Hepatocyte (in vitro differentiated cells): ENCODE data around the gene PMM1. TPM values are rescaled to one million over a fixed set of nuclear protein-coding genes. Genes with fewer than 3 reads are reported as not detected.

Experiments used
- DNase-seq: peaks from one replicate; pipeline ENCODE4 v3.0.0-alpha.2; 2016; ENCODE audit warnings: low spot score
- H2AFZ ChIP-seq: fragments of 200-600 bp; sonication (generic); 2 replicates; pipeline ENCODE4 v1.6.0; 2016; ENCODE audit warnings: antibody characterized with exemption, mild to moderate bottlenecking
- H3K27ac ChIP-seq: fragments of 200-600 bp; sonication (generic); 2 replicates; pipeline ENCODE4 v1.5.1; 2016; ENCODE audit warnings: mild to moderate bottlenecking
- H3K27me3 ChIP-seq: fragments of 200-600 bp; sonication (generic); 2 replicates; pipeline ENCODE4 v1.6.1; 2016
- H3K36me3 ChIP-seq: fragments of 200-600 bp; sonication (generic); replicated peaks from 2 replicates; pipeline ENCODE4 v1.5.1; 2016; ENCODE audit warnings: low read depth; ENCODE audit not compliant: insufficient read depth
- H3K4me1 ChIP-seq: fragments of 200-600 bp; sonication (generic); 2 replicates; pipeline ENCODE4 v1.5.1; 2016; ENCODE audit warnings: mild to moderate bottlenecking, moderate library complexity; ENCODE audit not compliant: insufficient read depth
- H3K4me2 ChIP-seq: fragments of 200-600 bp; sonication (generic); 2 replicates; pipeline ENCODE4 v1.6.0; 2016
- H3K4me3 ChIP-seq: fragments of 200-600 bp; sonication (generic); 2 replicates; pipeline ENCODE4 v1.5.1; 2016; ENCODE audit warnings: mild to moderate bottlenecking
- H3K79me2 ChIP-seq: fragments of 200-600 bp; sonication (generic); 2 replicates; pipeline ENCODE4 v1.6.0; 2017; ENCODE audit warnings: mild to moderate bottlenecking
- H3K9me2 ChIP-seq: fragments of 200-600 bp; sonication (generic); replicated peaks from 2 replicates; pipeline ENCODE4 v1.6.0; 2017; ENCODE audit warnings: mild to moderate bottlenecking; ENCODE audit not compliant: insufficient read depth
- H3K9me3 ChIP-seq: fragments of 200-600 bp; sonication (generic); 2 replicates; pipeline ENCODE4 v1.5.1; 2016; ENCODE audit warnings: low read depth, mild to moderate bottlenecking
- H4K20me1 ChIP-seq: fragments of 200-600 bp; sonication (generic); 2 replicates; pipeline ENCODE4 v1.6.0; 2016; ENCODE audit warnings: mild to moderate bottlenecking; ENCODE audit not compliant: insufficient read depth, poor library complexity, severe bottlenecking
- CTCF ChIP-seq: fragments of 200-600 bp; sonication (generic); IDR thresholded peaks from 2 replicates; pipeline ENCODE4 v1.5.1; 2016; ENCODE audit warnings: antibody characterized with exemption, mild to moderate bottlenecking; ENCODE audit not compliant: poor library complexity
- EZH2 ChIP-seq: fragments of 200-600 bp; sonication (generic); IDR thresholded peaks from 2 replicates; pipeline ENCODE4 v1.6.1; 2016; ENCODE audit warnings: antibody characterized with exemption, mild to moderate bottlenecking, borderline replicate concordance
- EZH2phosphoT487 ChIP-seq: fragments of 200-600 bp; sonication (generic); IDR thresholded peaks from one replicate; pipeline ENCODE4 v1.6.1; 2018; ENCODE audit warnings: antibody characterized with exemption, mild to moderate bottlenecking, low read depth, moderate library complexity; ENCODE audit not compliant: unreplicated experiment, severe bottlenecking
- WGBS: methylation state at CpG from one replicate; pipeline ENCODE4 v1.1.6; 2016; ENCODE audit warnings: low lambda C conversion rate; ENCODE audit errors: missing lambda C conversion rate; 5-methylcytosine and 5-hydroxymethylcytosine counted together
- polyA plus RNA-seq: library from polyadenylated mRNA; unstranded; fragments of >200 nt; fragmentation: Nextera tagmentation; extraction: Ambion mirVana; gene quantifications from 2 replicates; pipeline ENCODE4 v1.2.1, GENCODE V29; 2016
- total RNA-seq: library from RNA; depleted of rRNA; stranded (reverse); fragments of >200 nt; gene quantifications from 2 replicates; pipeline ENCODE4 v1.2.3, GENCODE V29; 2014

Gene PMM1
- total and polyA plus RNA-seq, 2 experiments from 2014 or later: 36.5 to 68.7 TPM

GRCh38 chr22:41543854-41544670, 45.6 kb downstream of the PMM1 start, which contains the start of gene POLR3H:
Gene POLR3H, minus strand, starts transcription at chr22:41544470. Its CDS starts 369 bp downstream, at chr22:41544101.
- H3K4me2 ChIP-seq: peak within 1 kb of the TSS; percentile 87
- H3K79me2 ChIP-seq: peaks cover 46% of the 10 kb centered on the region
- H3K9me2 ChIP-seq: no peaks in the 10 kb centered on the region
- H3K4me1 ChIP-seq: peaks cover 22% of the 10 kb centered on the region
- H3K9me3 ChIP-seq: no peaks in the 10 kb centered on the region
- peaks cover 20% of the 10 kb centered on the region for H4K20me1 ChIP-seq
- 2% methylated on average over 67 of the region's 80 CpGs for WGBS
- no peaks in the 10 kb centered on the region for H3K36me3 ChIP-seq
- H3K4me3 ChIP-seq: peak within 1 kb of the TSS; percentile 84
- TF ChIP-seq CTCF: peak; percentile 77
- no peak for TF ChIP-seq EZH2phosphoT487
- peak within 1 kb of the TSS; percentile 81 for H3K27ac ChIP-seq
- no peaks in the 10 kb centered on the region for H3K27me3 ChIP-seq
- H2AFZ ChIP-seq: peak within 1 kb of the TSS; percentile 73
- peak; percentile 100 for DNase-seq

GRCh38 chr22:41542224-41542623, 47.4 kb downstream of the PMM1 start:
- TF ChIP-seq EZH2phosphoT487 (no peak), EZH2 (no peak), CTCF (no peak)
- Histone ChIP-seq H3K27ac (no peak overlapping the region), H3K79me2 (peaks cover 52% of the 10 kb centered on the region), H3K4me2 (peak overlapping the region; percentile 87), H3K36me3 (no peaks in the 10 kb centered on the region), H3K4me1 (peaks cover 22% of the 10 kb centered on the region), H3K4me3 (no peak overlapping the region), H4K20me1 (peaks cover 20% of the 10 kb centered on the region), H2AFZ (no peak overlapping the region), H3K27me3 (no peaks in the 10 kb centered on the region), H3K9me2 (no peaks in the 10 kb centered on the region), H3K9me3 (no peaks in the 10 kb centered on the region)
- DNase-seq: no peak
- WGBS: 98% methylated on average over 3 of the region's 4 CpGs

GRCh38 chr22:41541484-41541883, 48.2 kb downstream of the PMM1 start:
- Histone ChIP-seq H3K27ac (no peak overlapping the region), H3K9me2 (no peaks in the 10 kb centered on the region), H3K79me2 (peaks cover 52% of the 10 kb centered on the region), H2AFZ (no peak overlapping the region), H3K4me3 (no peak overlapping the region), H3K4me1 (peaks cover 22% of the 10 kb centered on the region), H3K9me3 (no peaks in the 10 kb centered on the region), H3K27me3 (no peaks in the 10 kb centered on the region), H3K4me2 (peak overlapping the region; percentile 87), H3K36me3 (no peaks in the 10 kb centered on the region), H4K20me1 (peaks cover 20% of the 10 kb centered on the region)
- no peak for DNase-seq
- WGBS: 80% methylated on average over 3 of the region's 3 CpGs
- TF ChIP-seq EZH2phosphoT487 (no peak), CTCF (no peak), EZH2 (no peak)
